ENCODE data around the gene SMIM13.

The SMIM13 gene

GRCh38 chr6:11093626-11094410 is at the start of gene SMIM13:
SMIM13 (plus strand) TSS chr6:11093834; CDS start chr6:11094314, 480 bp downstream.
- DNase-seq (ENCODE audit: low spot score) = peak; percentile 98

GRCh38 chr6:11043961-11044711 is 49.5 kb upstream of the SMIM13 start, which contains the start of gene ELOVL2:
ELOVL2 (minus strand) TSS chr6:11044305; CDS start chr6:11044230, 75 bp downstream.
- DNase-seq (ENCODE audit: low spot score) = peak; percentile 21

- DNase-seq (ENCODE audit: low spot score) = no peak
Measured at GRCh38 chr6:11044712-11045167, 48.9 kb upstream of the SMIM13 start.

DNA sequence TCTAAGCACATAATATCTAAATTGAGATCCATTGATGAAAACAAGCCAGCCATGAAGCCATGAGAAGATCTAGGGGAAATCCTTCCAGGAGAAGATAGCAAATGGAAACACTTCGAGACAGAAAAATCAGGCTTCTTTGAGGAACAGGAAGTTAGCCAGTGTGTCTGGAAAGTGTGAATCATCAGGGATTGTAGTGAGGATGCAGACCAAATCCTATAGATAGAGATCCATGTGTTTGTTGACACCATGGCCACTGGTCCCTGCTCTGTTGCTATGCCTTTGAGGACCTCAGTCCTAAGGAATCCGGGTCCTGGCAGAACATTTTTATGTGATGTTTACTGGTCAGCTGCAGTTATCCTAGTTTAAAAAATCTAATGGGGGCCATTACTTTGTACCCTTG is 42.9 kb upstream of the SMIM13 start:
- DNase-seq (ENCODE audit: low spot score) = peak; percentile 61

- DNase-seq (ENCODE audit: low spot score) = no peak
Measured at GRCh38 chr6:11053307-11053706, 40.3 kb upstream of the SMIM13 start.

DNA sequence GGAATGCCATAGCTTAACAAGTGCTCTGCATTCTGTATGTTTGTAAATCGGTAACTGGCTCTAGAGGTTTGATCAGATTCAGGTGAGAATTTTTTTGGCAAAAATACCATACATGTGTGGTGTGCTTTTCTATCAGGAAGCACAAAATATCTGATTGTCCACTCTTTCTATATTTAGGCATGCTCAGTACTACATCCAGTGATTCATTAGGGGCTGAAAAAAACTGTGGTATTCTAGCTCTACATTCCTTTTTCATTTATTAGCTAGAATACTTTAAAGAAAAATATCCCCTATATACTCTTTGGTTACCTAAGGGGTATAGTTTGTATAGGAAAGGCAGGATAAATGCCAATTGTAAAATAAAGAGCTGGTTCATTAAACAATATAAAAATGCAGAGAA is 38.9 kb upstream of the SMIM13 start:
- no peak for DNase-seq (ENCODE audit: low spot score)

GRCh38 chr6:11055127-11055627 is 38.5 kb upstream of the SMIM13 start:
- no peak for DNase-seq (ENCODE audit: low spot score)

DNA sequence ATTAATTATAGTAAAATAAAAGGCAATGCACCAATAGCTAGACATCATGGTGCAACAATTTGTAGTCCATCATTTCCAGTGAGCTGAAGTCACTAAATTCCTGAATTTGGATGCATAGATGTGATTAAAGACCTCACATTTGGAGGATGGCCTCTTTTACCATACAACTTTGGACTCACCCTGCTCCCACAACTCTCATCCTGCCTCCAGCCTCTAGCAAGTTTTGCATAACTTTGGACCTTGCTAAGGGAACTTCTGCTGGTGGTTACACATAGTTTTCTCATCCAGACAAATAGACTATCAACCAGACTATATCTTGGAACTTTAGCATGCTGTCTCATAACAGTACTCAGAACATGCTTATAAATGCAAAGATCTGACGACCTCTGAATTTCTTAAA is 36.8 kb upstream of the SMIM13 start:
- no peak for DNase-seq (ENCODE audit: low spot score)

- DNase-seq (ENCODE audit: low spot score) = no peak
Measured at GRCh38 chr6:11058406-11058805, 35.2 kb upstream of the SMIM13 start.

DNA sequence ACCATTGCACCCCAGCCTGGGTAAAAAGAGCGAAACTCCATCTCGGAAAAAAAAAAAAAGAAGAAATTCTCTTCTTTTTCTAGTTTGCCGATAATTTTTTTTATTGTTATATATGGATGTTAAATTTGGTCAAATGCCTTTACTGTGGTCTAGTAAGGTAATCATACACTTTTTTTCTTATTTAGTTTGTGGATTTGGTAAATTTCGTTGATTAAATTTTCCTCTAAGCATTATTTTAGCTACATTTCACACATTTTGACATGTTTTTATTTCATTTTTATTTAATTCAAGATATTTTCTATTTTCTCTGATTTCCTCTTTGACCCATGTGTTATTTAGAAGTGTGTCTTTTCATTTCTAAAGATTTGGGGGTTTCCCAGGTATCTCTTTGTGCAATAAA is 31.6 kb upstream of the SMIM13 start:
- DNase-seq (ENCODE audit: low spot score) = no peak

GRCh38 chr6:11062715-11063114 is 30.9 kb upstream of the SMIM13 start:
- DNase-seq (ENCODE audit: low spot score) = no peak

- no peak for DNase-seq (ENCODE audit: low spot score)
Measured at GRCh38 chr6:11064836-11065235, 28.8 kb upstream of the SMIM13 start.

DNA sequence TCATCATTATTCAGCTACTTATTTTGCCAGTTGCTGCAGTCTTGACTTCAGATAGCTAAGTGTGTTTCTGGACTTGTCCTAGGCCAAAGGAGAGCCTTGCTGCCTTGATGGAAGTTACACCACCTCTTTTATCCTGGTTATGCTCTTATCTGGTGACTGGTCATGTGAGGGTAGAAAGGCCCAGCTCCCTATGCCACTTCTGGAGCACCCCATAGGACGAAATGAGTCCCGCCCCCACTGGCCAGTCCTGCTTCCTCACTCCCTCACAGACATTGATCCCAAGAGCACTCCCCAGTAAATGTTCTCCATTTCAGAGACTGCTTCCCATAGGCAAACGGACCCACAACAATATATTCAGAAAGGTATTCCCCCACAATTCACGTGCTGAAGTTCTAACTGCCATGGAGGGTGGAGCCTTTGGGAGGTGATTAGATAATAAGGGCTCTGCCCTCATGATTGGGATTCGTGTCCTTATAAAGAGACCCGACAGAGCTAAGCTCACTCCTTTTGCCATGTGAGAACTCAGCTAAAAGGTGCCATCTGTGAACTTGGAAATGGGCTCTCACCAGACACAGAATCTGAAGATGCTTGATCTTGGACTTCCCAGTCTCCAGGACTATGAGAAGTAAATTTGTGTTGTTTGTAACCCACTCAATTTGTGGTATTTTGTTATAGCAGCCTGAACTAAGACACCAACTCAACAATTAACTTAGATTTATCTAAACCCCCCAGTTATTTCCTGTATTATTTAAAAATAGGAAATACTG is 28.0 kb upstream of the SMIM13 start:
- DNase-seq (ENCODE audit: low spot score) = no peak

DNA sequence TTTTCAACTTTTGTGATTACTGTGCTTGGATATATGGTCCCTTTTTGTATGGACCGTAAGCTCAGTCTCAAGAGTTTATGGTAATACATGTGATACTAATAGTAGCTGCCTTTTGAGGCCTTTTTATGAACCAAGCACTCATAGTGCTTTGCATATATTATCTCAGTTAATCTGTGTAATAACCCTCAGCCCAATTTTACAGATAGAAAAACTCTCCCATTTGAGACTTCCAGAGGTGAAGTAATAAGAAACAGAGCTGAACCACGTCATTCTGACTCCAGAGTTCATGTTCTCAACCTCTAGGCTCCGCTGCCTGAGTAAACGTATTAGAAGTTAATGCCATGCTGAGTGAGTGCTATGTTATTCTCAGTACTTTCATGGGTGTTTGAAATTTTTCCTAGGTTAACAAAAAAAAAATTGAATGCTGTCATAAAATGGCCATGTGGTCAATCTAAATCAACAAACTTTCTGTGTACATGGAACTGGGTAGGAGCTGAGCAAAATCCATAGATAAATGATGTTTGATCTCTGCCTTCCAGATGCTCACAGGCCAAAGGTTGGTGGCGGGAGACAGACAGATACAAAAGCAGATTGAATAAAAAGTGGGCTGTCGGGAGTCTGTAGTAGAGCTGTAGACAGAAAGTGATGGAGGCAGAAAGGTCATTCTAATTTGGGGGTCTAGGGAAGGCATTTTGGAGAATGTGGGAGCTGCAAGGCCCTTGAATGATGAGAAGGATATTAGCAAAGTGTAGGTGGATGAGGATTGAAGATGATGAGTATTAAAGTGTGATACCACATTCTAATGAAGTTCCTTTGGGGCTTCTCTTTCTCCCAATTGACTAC is 26.9 kb upstream of the SMIM13 start:
- DNase-seq (ENCODE audit: low spot score) = no peak

GRCh38 chr6:11067348-11067747 is 26.3 kb upstream of the SMIM13 start:
- DNase-seq (ENCODE audit: low spot score) = no peak

- peak; percentile 26 for DNase-seq (ENCODE audit: low spot score)
Measured at GRCh38 chr6:11069760-11070159, 23.9 kb upstream of the SMIM13 start.

GRCh38 chr6:11072101-11072500 is 21.5 kb upstream of the SMIM13 start:
- no peak for DNase-seq (ENCODE audit: low spot score)

- no peak for DNase-seq (ENCODE audit: low spot score)
Measured at GRCh38 chr6:11076540-11076939, 17.1 kb upstream of the SMIM13 start.

GRCh38 chr6:11078266-11078665 is 15.4 kb upstream of the SMIM13 start:
- DNase-seq (ENCODE audit: low spot score) = no peak

DNA sequence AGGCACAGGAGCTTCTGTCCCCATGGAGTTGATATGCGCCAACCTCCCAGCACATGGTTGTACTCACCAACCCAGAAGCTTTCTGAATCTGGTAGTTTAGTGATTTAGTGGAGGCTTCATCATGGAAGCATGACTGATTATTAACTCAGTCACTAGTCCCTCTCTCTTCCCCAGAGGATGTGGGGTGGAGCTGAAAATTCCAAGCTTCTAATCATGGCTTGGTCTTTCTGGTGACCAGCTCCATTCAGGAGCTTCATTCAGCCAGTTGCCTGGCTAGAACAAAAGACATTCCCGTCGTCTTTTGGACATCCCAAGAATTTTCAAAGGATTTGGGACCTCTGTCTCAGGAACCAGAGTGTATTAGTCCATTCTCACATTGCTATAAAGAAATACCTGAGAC is 13.3 kb upstream of the SMIM13 start:
- peak; percentile 53 for DNase-seq (ENCODE audit: low spot score)

- DNase-seq (ENCODE audit: low spot score) = peak; percentile 24
Measured at GRCh38 chr6:11083491-11083890, 10.1 kb upstream of the SMIM13 start.
